G401.6 (cell line): ENCODE data around the gene GM2A.
A peak's percentile ranks its signal among the peaks of the same experiment; 100 is the strongest.
"Not testable (repeated sequence)": the region's sequence is repeated elsewhere in the genome, so short reads cannot be mapped to it uniquely, and the experiment has no call there.

Experiments
- FAIRE-seq: peaks from 2 replicates; lab custom pipeline; 2012; peaks lifted over from hg19 to GRCh38; lab: Jason Lieb, UNC

The GM2A gene

DNA sequence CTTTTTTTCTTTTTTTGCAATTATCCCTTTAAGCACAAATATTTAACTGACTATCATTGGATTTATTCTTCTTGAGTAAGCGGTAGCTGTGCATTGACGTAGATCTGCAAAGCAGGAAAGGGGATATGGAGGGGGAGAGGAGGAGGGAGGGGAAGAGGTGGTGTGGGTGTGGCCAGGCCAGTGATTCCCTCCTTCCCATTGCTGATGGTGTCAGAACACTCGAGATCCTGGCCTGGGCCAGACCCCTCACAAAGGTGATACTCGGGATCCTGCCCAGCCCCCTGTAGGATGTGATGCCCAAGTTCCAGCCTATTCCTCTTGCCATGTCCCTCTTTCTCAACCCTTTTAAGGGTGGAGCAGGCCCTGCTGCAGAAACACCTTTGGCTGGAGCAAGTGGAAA, 40.6 kb downstream of the GM2A start:
- FAIRE-seq, result no peak

GRCh38 chr5:151295138-151295537, 42.2 kb downstream of the GM2A start:
- no peak for FAIRE-seq

GRCh38 chr5:151295791-151296477, 42.9 kb downstream of the GM2A start:
- FAIRE-seq, result no peak

- no peak for FAIRE-seq
Observed at GRCh38 chr5:151296478-151296830, 43.5 kb downstream of the GM2A start.

DNA sequence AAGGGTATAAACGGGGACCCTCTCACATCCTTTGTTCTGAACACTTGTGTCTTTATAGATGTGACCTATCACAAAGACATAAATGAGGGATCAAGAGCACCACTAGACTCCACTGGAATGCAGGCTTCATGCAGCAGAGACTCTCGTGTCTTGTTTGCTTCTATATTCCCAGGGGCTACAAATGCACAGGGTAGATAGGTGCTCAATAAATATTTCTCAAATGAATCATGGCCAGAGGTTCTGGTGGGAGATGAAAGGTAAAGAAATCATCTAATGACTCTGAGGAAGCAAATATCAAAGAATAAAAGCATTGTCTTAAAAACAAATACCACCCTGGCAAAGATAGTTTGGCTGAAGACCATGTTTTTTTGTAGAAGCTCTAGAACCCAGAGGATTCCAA, 44.0 kb downstream of the GM2A start:
- FAIRE-seq, result no peak

- FAIRE-seq, result no peak
Observed at GRCh38 chr5:151298063-151298855, 45.3 kb downstream of the GM2A start.

GRCh38 chr5:151303666-151304065, 50.7 kb downstream of the GM2A start, which contains the start of gene SLC36A3:
Gene SLC36A3 (minus strand): TSS chr5:151303766. CDS start chr5:151303354, 412 bp downstream.
- FAIRE-seq, result no peak

GRCh38 chr5:151309266-151309665, 56.3 kb downstream of the GM2A start:
- not testable (repeated sequence) for FAIRE-seq

DNA sequence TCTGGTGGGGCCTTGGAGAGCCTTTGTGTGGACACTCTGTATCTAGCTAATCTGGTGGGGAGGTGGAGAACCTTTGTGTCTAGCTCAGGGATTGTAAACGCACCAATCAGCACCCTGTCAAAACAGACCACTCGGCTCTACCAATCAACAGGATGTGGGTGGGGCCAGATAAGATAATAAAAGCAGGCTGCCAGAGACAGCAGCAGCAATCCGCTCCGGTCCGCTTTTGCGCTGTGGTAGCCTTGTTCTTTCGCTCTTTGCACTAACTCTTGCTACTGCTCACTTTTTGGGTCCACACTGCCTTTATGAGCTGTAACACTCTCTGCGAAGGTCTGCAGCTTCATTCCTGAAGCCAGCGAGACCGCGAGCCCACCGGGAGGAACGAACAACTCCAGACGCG, 56.8 kb downstream of the GM2A start:
- not testable (repeated sequence) for FAIRE-seq

DNA sequence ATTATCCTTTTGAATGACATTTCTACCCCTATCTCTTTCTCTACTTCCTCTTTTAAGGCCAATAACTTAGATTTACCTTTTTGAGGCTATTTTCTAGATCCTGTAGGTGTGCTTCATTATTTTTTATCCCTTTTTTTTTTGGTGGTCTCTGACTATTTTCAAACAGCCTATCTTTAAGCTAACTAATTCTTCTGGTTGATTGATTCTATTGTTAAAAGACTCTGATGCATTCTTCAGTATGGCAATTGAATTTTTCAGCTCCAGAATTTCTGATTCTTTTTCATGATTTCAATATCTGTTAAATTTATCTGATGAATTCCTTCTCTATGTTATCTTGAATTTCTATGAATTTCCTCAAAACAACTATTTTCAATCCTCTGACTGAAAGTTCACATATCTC, 57.9 kb downstream of the GM2A start:
- FAIRE-seq, result no peak

GRCh38 chr5:151312756-151313324, 59.9 kb downstream of the GM2A start:
- FAIRE-seq, result no peak

DNA sequence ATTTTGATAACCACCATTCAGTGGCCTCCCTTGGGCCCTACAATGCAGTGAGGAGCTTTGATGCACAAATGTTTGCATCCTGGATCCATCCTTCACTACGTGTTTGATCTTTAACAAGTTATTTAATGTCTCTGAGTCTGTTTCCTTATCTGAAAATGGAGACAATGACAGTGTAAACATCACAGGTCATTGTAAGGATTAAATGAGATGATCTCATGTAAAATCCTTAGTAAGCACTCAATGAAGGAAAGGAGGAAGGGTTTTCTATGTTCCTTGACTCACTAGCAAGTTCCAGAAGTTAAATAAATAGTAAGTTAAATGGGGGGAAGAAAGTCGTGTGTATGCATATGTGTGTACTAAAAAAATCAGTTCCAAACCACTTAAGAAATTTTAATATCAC, 60.4 kb downstream of the GM2A start:
- FAIRE-seq, result no peak

- peak; percentile 82 for FAIRE-seq
Observed at GRCh38 chr5:151315998-151316597, 63.1 kb downstream of the GM2A start.

GRCh38 chr5:151317871-151318270, 64.9 kb downstream of the GM2A start:
- no peak for FAIRE-seq

DNA sequence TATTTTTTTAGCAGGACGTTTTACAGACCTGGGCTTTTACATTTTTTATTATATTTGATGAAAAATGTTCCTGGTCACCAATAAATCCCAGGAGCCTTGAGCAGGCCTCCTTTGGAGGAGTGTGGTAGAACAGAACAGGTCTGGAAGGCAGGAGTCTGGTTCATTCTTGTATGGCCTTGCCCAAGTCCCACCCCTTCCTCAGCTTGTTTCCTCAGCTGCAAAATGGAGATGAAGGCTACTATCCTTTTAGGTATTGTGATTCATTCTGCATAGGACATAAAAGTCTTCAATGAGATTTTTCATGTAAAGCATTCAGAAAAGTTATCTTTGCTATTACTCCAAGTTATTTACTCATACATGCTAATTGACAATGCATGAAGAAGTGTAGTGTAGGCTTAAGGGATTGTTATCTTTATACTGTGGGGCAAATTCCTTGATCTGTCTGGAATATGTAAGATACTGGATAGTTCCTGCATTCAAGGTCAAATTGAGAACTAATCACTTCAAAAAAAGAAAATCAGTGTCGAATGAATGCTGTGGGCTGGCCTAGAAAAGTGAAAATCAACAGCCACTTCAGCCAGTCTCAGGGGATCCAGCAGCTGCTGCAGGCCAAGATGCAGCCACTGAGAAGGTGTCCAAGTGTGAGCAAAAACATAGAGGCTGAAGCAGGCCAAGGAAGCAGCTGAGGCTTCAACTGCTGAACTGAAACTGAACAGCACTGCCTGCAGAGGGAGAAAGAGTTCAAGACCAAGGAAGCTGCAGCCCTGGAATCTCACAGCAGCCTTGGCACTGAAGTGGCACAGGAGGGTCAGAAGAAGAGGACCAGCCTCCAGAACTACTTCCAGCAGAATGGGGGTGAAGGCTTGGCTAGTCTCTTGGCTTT, 66.1 kb downstream of the GM2A start:
- FAIRE-seq, result no peak
